GM12873 (cell line): ENCODE results near the gene GPR156.
A peak's percentile ranks its signal among the peaks of the same experiment; 100 is the strongest.

ENCODE experiments used
- TF ChIP-seq, protein P1 (sequence below): IDR thresholded peaks from 2 replicates; pipeline ENCODE4 v1.5.1; 2012; ENCODE audit warnings: low read depth, mild to moderate bottlenecking, moderate library complexity, low read length, control low read depth; ENCODE audit not compliant: insufficient read depth; ENCODE audit errors: missing control alignments

The GPR156 gene

DNA sequence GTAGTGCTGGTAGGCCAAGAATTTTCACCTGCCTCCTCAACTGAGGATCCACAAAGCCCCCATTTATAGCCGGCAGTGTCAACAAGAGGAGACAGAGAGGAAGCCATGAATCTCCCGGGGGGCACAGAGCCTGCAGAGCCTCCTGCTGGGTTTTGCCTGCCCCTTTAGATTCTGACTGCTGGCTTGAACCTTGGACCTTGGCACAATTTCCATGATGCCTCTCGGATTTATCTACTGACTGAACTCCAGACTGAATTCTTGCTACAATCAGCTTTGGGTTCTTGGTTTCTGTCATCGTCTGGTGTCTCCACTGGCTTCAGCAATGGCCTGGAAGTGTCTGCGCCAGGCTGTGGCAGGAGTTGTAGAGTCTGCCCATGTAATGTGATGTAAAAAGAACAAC, 80.7 kb downstream of the GPR156 start:
- TF ChIP-seq, protein P1, sequence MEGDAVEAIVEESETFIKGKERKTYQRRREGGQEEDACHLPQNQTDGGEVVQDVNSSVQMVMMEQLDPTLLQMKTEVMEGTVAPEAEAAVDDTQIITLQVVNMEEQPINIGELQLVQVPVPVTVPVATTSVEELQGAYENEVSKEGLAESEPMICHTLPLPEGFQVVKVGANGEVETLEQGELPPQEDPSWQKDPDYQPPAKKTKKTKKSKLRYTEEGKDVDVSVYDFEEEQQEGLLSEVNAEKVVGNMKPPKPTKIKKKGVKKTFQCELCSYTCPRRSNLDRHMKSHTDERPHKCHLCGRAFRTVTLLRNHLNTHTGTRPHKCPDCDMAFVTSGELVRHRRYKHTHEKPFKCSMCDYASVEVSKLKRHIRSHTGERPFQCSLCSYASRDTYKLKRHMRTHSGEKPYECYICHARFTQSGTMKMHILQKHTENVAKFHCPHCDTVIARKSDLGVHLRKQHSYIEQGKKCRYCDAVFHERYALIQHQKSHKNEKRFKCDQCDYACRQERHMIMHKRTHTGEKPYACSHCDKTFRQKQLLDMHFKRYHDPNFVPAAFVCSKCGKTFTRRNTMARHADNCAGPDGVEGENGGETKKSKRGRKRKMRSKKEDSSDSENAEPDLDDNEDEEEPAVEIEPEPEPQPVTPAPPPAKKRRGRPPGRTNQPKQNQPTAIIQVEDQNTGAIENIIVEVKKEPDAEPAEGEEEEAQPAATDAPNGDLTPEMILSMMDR: no peak

DNA sequence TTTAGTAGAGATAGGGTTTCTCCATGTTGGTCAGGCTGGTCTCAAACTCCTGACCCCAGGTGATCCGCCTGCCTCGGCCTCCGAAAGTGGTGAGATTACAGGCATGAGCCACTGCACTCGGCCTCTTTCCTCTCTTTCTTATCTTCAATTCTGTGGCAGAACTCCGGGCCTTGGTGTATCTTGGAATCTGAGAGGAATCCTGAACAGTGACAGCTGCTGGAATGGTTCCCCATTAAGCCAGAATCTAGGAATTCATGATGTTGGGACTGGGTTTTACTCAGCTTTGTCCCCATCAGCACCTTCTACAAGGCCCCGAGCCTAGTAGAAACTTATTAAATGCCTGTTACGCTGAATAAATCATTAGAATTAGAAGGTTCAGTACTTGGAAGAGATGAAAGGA, 81.4 kb downstream of the GPR156 start:
- TF ChIP-seq, protein P1: no peak

DNA sequence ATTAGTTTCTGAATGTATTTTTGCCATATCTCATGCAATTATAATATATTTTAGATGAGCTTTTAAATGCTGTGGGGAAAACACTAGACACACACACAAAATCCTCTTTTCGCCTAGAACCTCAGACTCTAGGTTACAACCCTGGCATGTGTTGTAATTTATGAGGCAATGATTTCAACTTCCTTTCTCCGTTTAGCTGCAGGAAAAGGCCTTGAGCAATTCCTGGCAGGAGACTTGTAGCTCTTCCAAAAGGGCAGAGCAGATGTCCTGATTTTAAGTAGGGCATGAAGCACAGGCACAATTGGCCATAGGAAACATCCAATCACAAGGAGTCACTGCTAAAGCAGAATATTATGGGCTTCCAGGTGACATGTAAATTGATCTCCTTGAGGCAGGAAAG, 82.0 kb downstream of the GPR156 start:
- TF ChIP-seq, protein P1: no peak

DNA sequence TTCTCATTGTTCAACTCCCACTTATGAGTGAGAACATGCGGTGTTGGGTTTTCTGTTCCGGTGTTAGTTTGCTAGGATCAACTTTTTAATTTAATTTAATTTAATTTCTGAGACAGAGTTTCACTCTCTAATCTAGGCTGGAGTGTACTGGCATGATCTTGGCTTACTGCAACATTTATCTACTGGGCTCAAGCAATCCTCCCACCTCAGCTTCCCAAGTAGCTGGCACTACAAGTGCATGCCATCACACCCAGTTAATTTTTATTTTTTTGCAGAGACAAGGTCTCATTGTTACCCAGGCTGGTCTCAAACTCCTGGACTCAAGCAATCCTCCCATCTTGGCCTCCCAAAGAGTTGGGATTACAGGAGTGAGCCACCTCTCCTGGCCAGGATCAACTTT, 82.7 kb downstream of the GPR156 start:
- TF ChIP-seq, protein P1: no peak

DNA sequence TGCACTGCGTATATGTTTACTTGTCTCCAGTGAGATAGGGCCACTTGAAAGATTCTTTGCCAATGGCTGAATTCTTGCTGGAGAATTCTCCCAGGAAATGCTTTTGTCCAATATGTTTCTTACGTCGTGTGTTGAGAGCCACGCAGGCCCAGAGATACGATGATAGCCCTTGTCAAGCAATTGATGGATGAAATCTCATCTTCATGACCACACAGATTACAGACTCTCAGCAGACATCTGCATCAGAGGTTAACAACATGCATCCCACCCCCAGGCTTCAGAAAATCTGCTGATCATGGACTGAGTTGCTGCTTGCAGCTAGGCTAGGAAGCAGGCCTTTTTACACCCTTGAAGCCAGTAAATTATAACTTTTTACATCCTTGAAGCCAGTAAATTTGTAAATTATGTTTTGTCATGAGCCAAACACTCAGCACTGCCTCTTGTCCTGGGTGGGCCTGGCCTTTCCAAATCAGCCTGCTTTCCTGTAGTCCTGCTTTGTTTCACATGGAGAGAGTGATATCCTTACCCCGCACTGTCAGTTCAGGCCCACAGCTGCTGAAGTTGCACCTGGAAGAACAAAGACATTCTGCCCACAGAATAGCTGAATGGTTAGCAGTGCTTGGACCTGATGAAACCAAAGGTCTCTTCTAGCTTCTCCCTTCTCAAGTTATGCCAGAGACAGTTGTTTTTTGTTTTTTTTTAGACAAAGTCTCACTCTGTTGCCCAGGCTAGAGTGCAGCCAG, 84.4 kb downstream of the GPR156 start:
- TF ChIP-seq, protein P1: no peak

DNA sequence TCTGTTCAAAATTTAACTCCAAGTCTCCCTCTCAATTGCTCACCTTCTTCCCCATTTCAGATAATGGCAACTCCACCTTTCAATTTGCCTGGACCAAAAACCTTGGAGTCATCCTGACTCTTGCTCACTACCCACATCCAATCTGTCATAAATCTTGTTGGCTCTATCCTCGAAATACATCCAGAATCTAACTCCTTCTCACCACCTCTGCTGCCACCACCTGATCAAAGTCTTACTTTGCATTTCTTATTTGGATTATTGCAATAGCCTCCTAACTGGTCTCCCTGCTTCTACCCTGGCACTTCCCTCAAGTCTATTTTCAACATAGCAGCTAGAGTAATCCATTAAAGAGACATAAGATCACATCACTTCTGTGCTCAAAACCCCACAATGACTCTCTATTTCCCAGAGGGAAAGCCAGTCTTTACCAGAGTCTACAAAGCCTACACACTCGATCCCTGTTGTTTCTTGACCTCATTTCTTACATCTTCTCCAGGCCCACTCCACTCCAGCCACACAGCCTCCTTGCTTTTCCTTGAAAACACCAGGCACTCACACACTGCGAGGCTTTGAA, 86.6 kb downstream of the GPR156 start:
- TF ChIP-seq, protein P1: peak; percentile 30

DNA sequence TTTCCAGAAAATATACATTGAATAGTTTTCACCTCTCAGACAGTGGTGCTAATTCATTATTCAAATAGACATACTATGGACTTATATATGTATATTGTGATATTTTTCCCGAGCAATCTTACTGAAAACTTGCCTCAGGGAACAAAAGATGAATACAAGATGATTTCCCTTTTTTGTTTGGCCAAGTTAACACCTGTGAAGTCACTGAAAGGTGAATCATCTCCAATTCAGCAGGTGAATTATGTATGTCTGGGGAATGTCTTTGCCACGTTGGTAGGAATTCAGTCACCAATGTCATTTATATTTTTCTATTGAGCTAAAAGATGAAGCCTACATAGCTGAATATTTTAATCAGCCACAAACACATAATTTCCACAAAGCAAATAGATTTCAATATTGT, 88.2 kb downstream of the GPR156 start:
- TF ChIP-seq, protein P1: no peak
